Loucy (cell line): Measurements from ENCODE around the gene BABAM2.

Experiments used
- CTCF ChIP-seq: fragments of 200-600 bp; sonication (generic); conservative IDR thresholded peaks from 2 replicates; pipeline ENCODE4 v1.5.1; 2014; ENCODE audit warnings: mild to moderate bottlenecking, antibody characterized with exemption, low read length
- EZH2phosphoT487 ChIP-seq: fragments of 200-600 bp; IDR thresholded peaks from 2 replicates; pipeline ENCODE4 v1.6.1; 2018; ENCODE audit warnings: antibody characterized with exemption, mild to moderate bottlenecking, moderate library complexity, borderline replicate concordance

GRCh38 chr2:28209261-28209691 is 318.7 kb downstream of the BABAM2 start:
- TF ChIP-seq CTCF (no peak), EZH2phosphoT487 (no peak)
